SKM-1 treated with dmso at 0.1 percent for 144 hours (cell line): Measurements from ENCODE around the gene COQ10A.
"Not testable (repeated sequence)": the region's sequence is repeated elsewhere in the genome, so short reads cannot be mapped to it uniquely, and the experiment has no call there.

Experiments
- DNase-seq: peaks from one replicate; lab custom pipeline; 2025; ENCODE audit not compliant: unreplicated experiment; lab: John Stamatoyannopoulos, UW

COQ10A gene

GRCh38 chr12:56274299-56274698 is 7.6 kb downstream of the COQ10A start:
- DNase-seq = no peak

- no peak for DNase-seq
Measured at GRCh38 chr12:56278905-56279304, 12.2 kb downstream of the COQ10A start.

- no peak for DNase-seq
Measured at GRCh38 chr12:56280849-56281248, 14.1 kb downstream of the COQ10A start.

DNA sequence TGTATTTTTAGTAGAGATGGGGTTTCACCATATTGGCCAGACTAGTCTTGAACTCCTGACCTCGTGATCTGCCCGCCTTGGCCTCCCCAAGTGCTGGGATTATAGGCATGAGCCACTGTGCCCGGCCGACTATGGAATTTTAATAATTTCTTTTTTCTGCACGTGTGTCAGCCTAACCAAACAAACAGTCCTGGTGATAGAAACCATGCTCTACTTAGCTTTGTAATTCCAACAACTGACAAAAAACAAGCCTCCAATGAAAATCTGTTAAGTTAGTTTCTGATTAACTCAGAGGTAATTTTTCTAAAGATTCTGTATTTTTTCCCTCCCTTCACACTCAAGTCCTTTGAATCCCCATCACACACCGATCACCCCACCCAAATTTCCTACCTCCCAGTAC is 15.3 kb downstream of the COQ10A start:
- DNase-seq = no peak

- no peak for DNase-seq
Measured at GRCh38 chr12:56282579-56282978, 15.8 kb downstream of the COQ10A start.

DNA sequence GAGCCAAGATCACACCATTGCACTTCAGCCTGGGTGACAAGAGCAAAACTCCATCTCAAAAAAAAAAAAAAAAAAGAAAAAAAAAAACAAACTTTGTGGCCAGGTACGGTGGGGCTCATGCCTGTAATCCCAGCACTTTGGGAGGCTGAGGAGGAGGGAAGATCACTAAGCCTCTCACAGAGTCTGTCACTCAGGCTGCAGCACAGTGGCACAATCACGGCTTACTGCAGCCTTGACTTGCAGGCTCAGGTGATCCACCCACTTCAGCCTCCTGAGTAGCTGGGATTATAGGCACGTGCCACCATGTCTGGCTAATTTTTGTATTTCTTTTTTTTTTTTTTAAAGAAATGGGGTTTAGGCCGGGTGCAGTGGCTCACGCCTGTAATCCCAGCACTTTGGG is 17.5 kb downstream of the COQ10A start:
- not testable (repeated sequence) for DNase-seq

DNA sequence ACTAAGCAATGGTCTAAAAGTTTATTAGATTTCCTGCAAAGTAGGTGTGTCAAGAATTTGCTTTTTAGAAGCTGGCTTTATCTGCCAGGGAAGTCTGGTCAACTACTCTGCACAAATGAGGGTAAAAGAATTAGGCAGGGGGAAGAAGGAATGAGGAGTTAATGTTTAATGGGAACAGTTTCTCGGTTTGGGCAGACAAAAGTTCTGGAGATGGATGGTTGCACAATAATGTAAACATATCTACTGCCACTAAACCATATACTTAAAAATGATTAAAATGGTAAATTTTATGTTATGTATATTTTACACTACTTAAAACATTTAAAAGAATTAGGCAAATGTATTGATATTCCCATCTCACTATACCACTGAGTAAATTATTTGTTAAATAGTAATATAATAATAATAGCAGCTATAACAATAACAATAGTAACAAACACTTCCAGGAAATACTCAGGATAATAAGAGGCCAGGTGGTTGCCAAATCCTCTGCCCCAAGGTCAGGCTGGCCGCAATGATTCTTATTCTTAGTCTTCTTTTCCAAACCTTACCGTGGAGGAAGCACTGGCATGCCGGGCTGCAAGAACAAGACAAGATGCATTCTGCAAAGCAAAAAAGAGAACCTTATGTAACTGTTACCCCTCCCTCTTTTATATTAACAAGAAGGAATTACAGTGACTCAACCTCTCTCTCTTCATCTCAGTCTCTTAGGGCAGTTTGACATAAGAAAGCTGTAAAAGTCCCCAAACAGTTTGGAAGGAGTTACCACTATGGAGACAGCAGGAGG is 19.5 kb downstream of the COQ10A start:
- no peak for DNase-seq

DNA sequence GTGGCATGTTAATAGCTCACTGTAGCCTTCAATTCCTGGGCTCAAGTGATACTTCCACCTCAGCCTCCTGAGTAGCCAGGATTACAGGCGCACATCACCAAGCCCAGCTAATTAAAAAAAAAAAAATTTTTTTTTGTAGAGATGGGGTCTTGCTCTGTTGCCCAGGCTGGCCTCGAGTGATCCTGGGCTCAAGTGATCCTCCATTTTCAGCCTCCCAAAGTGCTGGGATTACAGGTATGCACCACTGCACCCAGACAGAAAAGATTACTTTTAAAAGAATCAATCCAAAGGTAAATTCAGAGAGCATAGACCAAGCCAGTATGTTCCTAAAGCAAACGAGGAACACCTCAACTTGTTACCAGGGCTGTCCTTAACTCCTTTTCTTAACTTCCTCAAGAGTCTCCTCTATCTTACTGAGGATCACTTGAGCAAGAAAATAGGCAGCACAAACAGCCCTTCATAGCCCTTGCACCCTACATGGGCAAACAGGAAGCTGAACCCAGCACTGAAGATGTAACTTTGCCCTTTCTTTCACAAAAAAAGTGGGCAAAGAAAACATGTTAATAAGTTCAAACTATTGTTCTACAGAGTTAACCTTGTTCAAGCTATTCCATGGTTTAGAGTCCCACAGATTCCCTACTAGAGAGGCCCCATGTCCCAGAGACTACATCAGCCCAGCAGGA is 22.1 kb downstream of the COQ10A start:
- DNase-seq = peak; percentile 27

- DNase-seq = no peak
Measured at GRCh38 chr12:56293795-56294194, 27.1 kb downstream of the COQ10A start.

DNA sequence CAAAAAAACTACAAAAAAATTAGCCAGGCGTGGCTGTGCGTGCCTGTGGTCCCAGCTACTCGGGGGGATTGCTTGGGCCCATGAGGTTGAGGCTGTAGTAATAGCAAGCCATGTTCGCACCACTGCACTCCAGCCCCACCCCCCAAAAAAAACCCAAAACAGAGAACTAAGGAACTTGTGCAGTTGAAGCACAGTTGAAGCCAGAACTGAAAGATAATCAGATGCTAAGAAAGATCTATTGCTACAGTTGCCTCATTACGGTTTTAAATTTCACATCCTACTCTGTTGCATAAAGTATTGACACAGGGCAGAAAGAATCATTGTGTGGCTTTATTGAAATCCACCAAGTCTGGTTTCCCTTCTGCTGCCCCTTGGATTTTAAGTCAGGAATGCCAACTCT is 29.6 kb downstream of the COQ10A start:
- no peak for DNase-seq

- no peak for DNase-seq
Measured at GRCh38 chr12:56297400-56297799, 30.7 kb downstream of the COQ10A start.

GRCh38 chr12:56298828-56299227 is 32.1 kb downstream of the COQ10A start:
- no peak for DNase-seq

GRCh38 chr12:56299308-56299852 is 32.6 kb downstream of the COQ10A start:
- no peak for DNase-seq

- DNase-seq = peak; percentile 85
Measured at GRCh38 chr12:56299853-56300643, 33.3 kb downstream of the COQ10A start, which contains the start of gene CS. CS (minus strand) TSS chr12:56300330; CDS start chr12:56300201, 129 bp downstream.

DNA sequence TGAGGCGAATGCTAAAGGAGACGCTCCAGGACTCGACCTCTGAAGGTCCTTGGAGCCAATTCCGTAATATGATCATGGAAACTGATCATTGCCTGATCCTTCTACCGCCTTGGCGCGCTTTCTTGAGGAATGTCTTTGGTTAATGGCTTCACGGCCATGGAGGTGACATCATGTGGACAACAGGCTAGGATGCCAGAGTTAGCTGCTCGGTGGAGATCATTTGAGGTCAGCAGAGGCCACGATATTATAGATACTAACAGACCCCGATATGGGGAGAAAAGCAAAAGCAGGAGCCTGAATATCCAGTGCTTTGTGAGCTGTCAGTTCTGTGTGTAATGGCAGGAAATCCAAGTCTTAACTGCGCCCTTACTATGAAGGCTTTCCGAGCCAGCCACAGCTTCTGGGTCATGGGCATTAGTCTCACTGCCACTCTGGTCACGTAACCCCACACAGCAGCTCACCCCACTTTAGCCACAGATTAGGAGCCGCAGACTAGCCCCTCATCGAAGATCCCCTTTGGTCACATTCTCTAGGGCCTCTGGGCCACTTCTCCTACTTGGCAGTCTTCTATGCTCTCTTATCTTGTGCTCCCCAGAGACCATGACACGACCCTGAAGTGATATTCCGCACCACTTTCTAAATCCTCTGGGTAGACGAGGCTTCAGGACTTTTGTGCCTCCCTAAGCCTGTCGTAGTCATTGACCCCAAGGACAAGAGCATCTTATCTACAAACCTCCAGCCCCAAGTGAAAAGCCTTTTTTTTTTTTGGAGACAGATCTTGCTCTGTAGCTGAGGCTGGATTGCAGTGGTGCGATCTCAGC is 34.1 kb downstream of the COQ10A start:
- no peak for DNase-seq

- DNase-seq = no peak
Measured at GRCh38 chr12:56304276-56304675, 37.5 kb downstream of the COQ10A start.

DNA sequence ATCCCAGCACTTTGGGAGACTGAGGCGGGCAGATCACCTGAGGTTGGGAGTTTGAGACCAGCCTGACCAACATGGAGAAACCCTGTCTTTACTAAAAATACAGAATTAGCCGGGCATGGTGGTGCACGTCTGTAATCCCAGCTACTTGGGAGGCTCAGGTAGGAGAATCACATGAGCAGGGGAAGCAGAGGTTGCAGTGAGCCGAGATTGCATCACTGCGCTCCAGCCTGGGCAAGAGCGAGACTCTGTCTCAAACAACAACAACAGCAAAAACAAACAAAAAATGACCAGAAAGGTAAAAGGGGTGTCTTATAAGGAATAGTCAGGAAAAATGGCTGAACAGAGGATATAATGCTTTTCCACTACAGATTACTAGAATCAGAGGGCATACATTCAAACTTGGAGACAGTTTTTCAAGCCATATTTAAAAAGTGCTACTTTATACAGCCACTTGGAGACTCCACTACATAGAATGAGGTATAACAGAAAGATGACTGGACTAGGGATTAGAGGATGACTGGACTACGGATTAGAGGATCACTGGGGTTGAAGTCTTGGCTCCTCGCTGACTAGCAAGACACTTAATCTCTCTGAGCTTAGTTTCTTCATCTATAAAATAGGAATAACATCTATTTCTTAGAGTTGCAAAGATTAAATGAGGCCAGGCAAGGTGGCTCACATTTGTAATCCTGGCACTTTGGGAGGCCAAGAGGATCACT is 38.3 kb downstream of the COQ10A start:
- no peak for DNase-seq

- DNase-seq = no peak
Measured at GRCh38 chr12:56307221-56307965, 40.7 kb downstream of the COQ10A start.

DNA sequence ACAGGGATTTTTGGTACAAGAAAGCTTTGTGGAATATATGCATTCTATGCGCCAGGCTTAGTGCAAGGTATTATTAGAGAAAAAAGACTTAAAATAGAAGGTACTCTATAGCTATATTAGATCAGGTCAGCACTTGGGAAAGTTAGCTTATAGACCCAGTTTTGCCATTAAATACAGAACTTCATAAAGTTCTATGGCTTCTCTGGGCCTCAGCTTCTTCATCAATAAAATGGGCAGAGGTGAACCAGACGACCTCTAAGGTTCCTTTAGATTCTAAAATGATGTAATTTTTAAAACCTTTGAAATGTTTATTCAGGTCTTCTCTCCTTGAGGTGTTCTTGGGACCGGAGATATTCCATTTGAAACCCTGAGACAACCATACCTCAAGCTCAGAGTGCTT is 42.0 kb downstream of the COQ10A start:
- DNase-seq = no peak
